HFFc6 (cell line): ENCODE measurements around the gene RPS6KA3. TPM values are rescaled to one million over a fixed set of nuclear protein-coding genes. Genes with fewer than 3 reads are reported as not detected.

Source experiments
- DNase-seq: peaks from one replicate; pipeline ENCODE4 v3.0.0-alpha.2; 2018
- H3K27ac Mint-ChIP-seq: 2 replicates; pipeline ENCODE4 v1.8.0; 2020; ENCODE audit warnings: mild to moderate bottlenecking, mixed read lengths
- H3K27me3 Mint-ChIP-seq: 2 replicates; pipeline ENCODE4 v1.8.0; 2021; ENCODE audit warnings: mild to moderate bottlenecking, moderate library complexity, mixed read lengths; ENCODE audit not compliant: insufficient read depth
- H3K36me3 Mint-ChIP-seq: 2 replicates; pipeline ENCODE4 v1.8.0; 2021; ENCODE audit warnings: low read depth, mixed read lengths
- H3K4me1 Mint-ChIP-seq: 2 replicates; pipeline ENCODE4 v1.8.0; 2020; ENCODE audit warnings: low read depth, mixed read lengths
- H3K4me3 Mint-ChIP-seq: 2 replicates; pipeline ENCODE4 v1.8.0; 2020; ENCODE audit warnings: mild to moderate bottlenecking, moderate library complexity, mixed read lengths
- H3K9me3 Mint-ChIP-seq: 2 replicates; pipeline ENCODE4 v1.8.0; 2020; ENCODE audit warnings: mild to moderate bottlenecking, mixed read lengths
- CTCF ChIP-seq: fragments of 200-600 bp; sonication (generic); IDR thresholded peaks from 2 replicates; pipeline ENCODE4 v1.5.0; 2021; ENCODE audit warnings: antibody characterized with exemption, mild to moderate bottlenecking
- total RNA-seq, 6 experiments: library from RNA; stranded (reverse); fragmentation: NEBNext Ultra II Directional; extraction: Animal tissue kit (Norgen Biotek cat#: 25700); gene quantifications; 2 replicates in 1 of 6; 3 replicates in 5 of 6; pipeline ENCODE4 v1.2.3, GENCODE V29; 2021

Gene RPS6KA3
- total RNA-seq, 6 experiments from 2014 or later = 21.5 to 28.3 (median 24.7) TPM

DNA sequence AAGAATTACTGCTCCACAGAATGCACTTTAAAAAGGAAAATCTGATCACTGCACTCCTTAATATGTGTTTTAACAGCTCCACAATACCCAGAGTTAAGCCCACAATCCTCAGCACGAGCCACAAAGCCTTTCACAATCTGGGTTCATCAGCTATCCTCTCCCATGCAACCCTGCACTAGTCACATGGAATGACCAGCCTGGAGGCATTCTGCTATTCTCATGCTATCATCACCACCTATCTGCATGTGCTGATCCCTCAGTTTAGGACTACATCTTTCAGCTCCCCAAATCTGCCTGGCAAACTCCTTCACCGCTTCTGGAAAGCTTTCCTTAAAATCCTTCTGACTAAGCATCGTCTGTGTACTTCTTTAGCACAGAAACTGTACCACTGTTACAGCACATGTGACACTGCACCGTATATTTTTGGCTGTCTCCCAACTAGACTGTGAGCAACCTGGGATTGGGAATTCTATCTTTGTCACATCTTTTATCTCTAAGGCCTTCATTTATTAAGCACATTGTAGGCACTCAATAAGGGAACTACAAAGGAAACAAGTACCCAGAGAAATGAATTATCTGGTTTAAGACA is 106.8 kb downstream of the RPS6KA3 start:
- Mint-ChIP-seq H3K9me3 (no peaks in the 10 kb centered on the region), H3K27me3 (peaks cover 2% of the 10 kb centered on the region; the same call in 1 of the 2 replicates), H3K36me3 (peaks cover 18% of the 10 kb centered on the region), H3K4me3 (no peak overlapping the region), H3K4me1 (0 out of 2 replicates have a peak, but pooled peaks cover 6% of the 10 kb centered on the region), H3K27ac (peak overlapping the region; percentile 33; the same call in 1 of the 2 replicates)
- no peak for DNase-seq
- TF ChIP-seq CTCF = no peak

DNA sequence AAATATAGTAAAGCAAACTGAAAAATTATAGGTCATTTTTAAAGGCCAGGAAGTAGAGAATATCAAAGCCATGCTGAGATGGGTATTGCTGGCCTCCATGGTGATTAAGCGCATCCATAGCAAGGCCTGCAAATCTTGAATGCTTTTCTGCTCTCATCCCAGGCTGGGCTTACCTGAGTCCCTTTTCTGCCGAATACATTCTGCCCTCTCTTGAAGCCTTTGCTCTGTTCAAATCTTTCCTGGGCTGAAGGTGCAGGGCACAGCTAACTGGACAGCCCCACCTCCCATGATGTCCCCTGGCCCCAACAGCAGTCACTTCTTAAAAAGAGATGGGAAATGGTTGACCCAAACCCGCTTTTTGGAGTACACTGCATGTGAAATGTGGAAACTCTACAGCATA is 115.0 kb downstream of the RPS6KA3 start:
- H3K4me3 Mint-ChIP-seq = no peak overlapping the region

GRCh38 chrX:20149326-20149725 is 117.4 kb downstream of the RPS6KA3 start:
- DNase-seq = no peak
- Mint-ChIP-seq H3K4me1 (peaks cover 16% of the 10 kb centered on the region), H3K27ac (no peak overlapping the region), H3K27me3 (no peaks in the 10 kb centered on the region), H3K36me3 (no peaks in the 10 kb centered on the region; the same call in 1 of the 2 replicates), H3K9me3 (no peaks in the 10 kb centered on the region), H3K4me3 (no peak overlapping the region)
- TF ChIP-seq CTCF = no peak

More for the DNA sequence above, 115.0 kb downstream of the RPS6KA3 start:
- no peaks in the 10 kb centered on the region for H3K9me3 Mint-ChIP-seq
- H3K4me1 Mint-ChIP-seq = peaks cover 9% of the 10 kb centered on the region; the same call in 1 of the 2 replicates
- no peak for TF ChIP-seq CTCF
- H3K27ac Mint-ChIP-seq = no peak overlapping the region
- H3K36me3 Mint-ChIP-seq = peaks cover 5% of the 10 kb centered on the region
- no peak for DNase-seq
- H3K27me3 Mint-ChIP-seq = no peaks in the 10 kb centered on the region

- Mint-ChIP-seq H3K4me1 (peaks cover 17% of the 10 kb centered on the region), H3K27ac (no peak overlapping the region), H3K9me3 (no peaks in the 10 kb centered on the region), H3K4me3 (no peak overlapping the region), H3K27me3 (no peaks in the 10 kb centered on the region), H3K36me3 (no peaks in the 10 kb centered on the region; the same call in 1 of the 2 replicates)
- no peak for TF ChIP-seq CTCF
- DNase-seq = no peak
These were observed 119.1 kb downstream of the RPS6KA3 start for GRCh38 chrX:20147561-20147960.

DNA sequence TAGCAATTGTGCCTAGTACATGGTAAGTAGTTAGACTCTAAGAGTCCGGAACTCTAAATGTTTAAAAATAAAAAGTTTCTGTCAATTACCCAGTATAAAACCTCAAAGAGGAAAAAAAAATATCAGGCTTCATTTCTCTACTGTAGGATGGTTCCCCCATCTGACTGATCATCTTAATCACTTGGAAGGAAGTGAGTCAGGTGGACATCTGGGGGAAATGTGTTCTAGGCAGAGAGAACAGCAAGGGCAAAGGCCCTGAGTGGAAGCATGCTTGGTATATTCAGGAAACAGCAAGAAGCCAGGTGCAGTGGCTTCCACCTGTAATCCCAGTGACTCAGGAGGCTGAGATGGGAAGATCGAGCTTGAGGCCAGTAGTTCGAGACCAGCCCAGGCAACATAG is 122.2 kb downstream of the RPS6KA3 start:
- no peaks in the 10 kb centered on the region; the same call in 1 of the 2 replicates for H3K27me3 Mint-ChIP-seq
- peak overlapping the region; percentile 48 for H3K27ac Mint-ChIP-seq
- H3K36me3 Mint-ChIP-seq = peaks cover 9% of the 10 kb centered on the region
- no peak overlapping the region for H3K4me3 Mint-ChIP-seq
- DNase-seq = peak; percentile 28
- TF ChIP-seq CTCF = no peak
- H3K9me3 Mint-ChIP-seq = no peaks in the 10 kb centered on the region
- peaks cover 25% of the 10 kb centered on the region for H3K4me1 Mint-ChIP-seq
